A549 (cell line): ENCODE results near the gene THADA. TPM values are rescaled to one million over a fixed set of nuclear protein-coding genes. Genes with fewer than 3 reads are reported as not detected.

Source experiments
- ATAC-seq, 2 experiments: fragments of 200-7000 bp in 1 of 2; fragments of >200 bp in 1 of 2; cut with Nextera tagmentation in 1 of 2; cut with Tn5 transposase in 1 of 2; 3 replicates each; pipeline versions ENCODE4 v1.8.0 to v1.9.1; 2018 to 2020; ENCODE audit warnings: mild to moderate bottlenecking in 1 of 2, moderate library complexity in 1 of 2
- CTCF ChIA-PET: fragments of 300-600 bp; sonication (Branson Sonifier 250); formaldehyde crosslinking; extraction: SDS; loops from one replicate; lab custom pipeline; 2021; ENCODE audit warnings: antibody characterized with exemption, inconsistent platforms; lab: Yijun Ruan, JAX
- POLR2A ChIA-PET: fragments of 350-600 bp; formaldehyde crosslinking; extraction: SDS; loops from one replicate; lab custom pipeline; 2021; ENCODE audit warnings: antibody characterized with exemption, inconsistent platforms; lab: Yijun Ruan, JAX
- DNase-seq, 2 experiments: peaks; one replicate each; pipeline versions ENCODE4 v3.0.0 to v3.0.0-alpha.2; 2011 to 2016; ENCODE audit warnings: low read depth in 1 of 2, low spot score in 1 of 2
- FAIRE-seq: peaks from 2 replicates; lab custom pipeline; 2011; peaks lifted over from hg19 to GRCh38; lab: Jason Lieb, UNC
- H3K27ac ChIP-seq, 2 experiments: fragments of >200 bp; sonication (Bioruptor Twin); formaldehyde crosslinking; 3 replicates each; pipeline ENCODE4 v1.5.1; 2016 to 2017
- H3K4me1 ChIP-seq: fragments of >200 bp; sonication (Bioruptor Twin); formaldehyde crosslinking; 3 replicates; pipeline ENCODE4 v1.6.1; 2016
- H3K4me2 ChIP-seq: fragments of >200 bp; sonication (Bioruptor Twin); formaldehyde crosslinking; 3 replicates; pipeline ENCODE4 v1.6.1; 2016
- H3K4me3 ChIP-seq: fragments of >200 bp; sonication (Bioruptor Twin); formaldehyde crosslinking; 3 replicates; pipeline ENCODE4 v1.5.1; 2016
- H3K9me3 ChIP-seq: fragments of >200 bp; sonication (Bioruptor Twin); formaldehyde crosslinking; 3 replicates; pipeline ENCODE4 v1.6.1; 2016
- BHLHE40 ChIP-seq: IDR thresholded peaks from 2 replicates; pipeline ENCODE4 v1.6.1; 2012; ENCODE audit warnings: low read depth, low read length, inconsistent platforms
- CEBPB ChIP-seq, 2 experiments: fragments of >200 bp in 1 of 2; sonication (Bioruptor Twin) in 1 of 2; formaldehyde crosslinking in 1 of 2; IDR thresholded peaks; 2 replicates each; pipeline ENCODE4 v1.6.1; 2012 to 2016
- CHD2 ChIP-seq: fragments of 150-350 bp; IDR thresholded peaks from 2 replicates; pipeline ENCODE4 v1.6.1; 2014; ENCODE audit warnings: low read length; ENCODE audit not compliant: partially characterized antibody
- FOSL2 ChIP-seq, 2 experiments: fragments of 450-650 bp in 1 of 2; fragments of >200 bp in 1 of 2; sonication (Bioruptor Twin) in 1 of 2; formaldehyde crosslinking; IDR thresholded peaks; 2 replicates each; pipeline versions ENCODE4 v1.5.0 to v1.6.1; 2016 to 2020; ENCODE audit warnings: mild to moderate bottlenecking in 1 of 2, moderate library complexity in 1 of 2
- GATA3 ChIP-seq: IDR thresholded peaks from 2 replicates; pipeline ENCODE4 v1.6.1; 2012; ENCODE audit warnings: borderline replicate concordance
- JUNB ChIP-seq: fragments of >200 bp; sonication (Bioruptor Twin); formaldehyde crosslinking; IDR thresholded peaks from 2 replicates; pipeline ENCODE4 v1.6.1; 2016
- MAFK ChIP-seq: fragments of 450-650 bp; IDR thresholded peaks from 2 replicates; pipeline ENCODE4 v1.6.1; 2014; ENCODE audit not compliant: partially characterized antibody
- POLR2A ChIP-seq: IDR thresholded peaks from 2 replicates; pipeline ENCODE4 v1.6.1; 2012; ENCODE audit warnings: mild to moderate bottlenecking, low read length
- REST ChIP-seq: fragments of 200-600 bp; sonication (generic); IDR thresholded peaks from 2 replicates; pipeline ENCODE4 v1.6.1; 2016; ENCODE audit warnings: antibody characterized with exemption, mild to moderate bottlenecking, moderate library complexity
- ZFP36 ChIP-seq: fragments of 450-650 bp; IDR thresholded peaks from 2 replicates; pipeline ENCODE4 v1.6.1; 2014; ENCODE audit warnings: borderline replicate concordance; ENCODE audit not compliant: partially characterized antibody
- WGBS: methylation state at CpG from one replicate; pipeline ENCODE4 v1.1.6; 2017; ENCODE audit errors: missing lambda C conversion rate; 5-methylcytosine and 5-hydroxymethylcytosine counted together
- polyA plus RNA-seq, 4 experiments: library from polyadenylated mRNA; depleted of rRNA in 3 of 4; stranded (reverse); fragments of >200 nt; fragmentation: RNase III in 1 of 4; extraction: RNeasy Plus Mini Kit Qiagen cat#74134 plus additional on column Dnase treatment in 1 of 4; gene quantifications; 2 replicates in 3 of 4; 3 replicates in 1 of 4; pipeline ENCODE4 v1.2.3, GENCODE V29; 2011 to 2017
- TF ChIP-seq, protein P1 (sequence below): fragments of 250-450 bp; sonication (Bioruptor Pico); IDR thresholded peaks from 2 replicates; pipeline ENCODE4 v1.5.0; 2021; ENCODE audit warnings: mild to moderate bottlenecking, moderate library complexity, borderline replicate concordance
- TF ChIP-seq, protein P2 (sequence below): fragments of >200 bp; sonication (Bioruptor Twin); formaldehyde crosslinking; IDR thresholded peaks from 2 replicates; pipeline ENCODE4 v1.6.1; 2016
- TF ChIP-seq, protein P3 (sequence below): IDR thresholded peaks from 2 replicates; pipeline ENCODE4 v1.6.1; 2012; ENCODE audit warnings: low read depth, borderline replicate concordance
- TF ChIP-seq, protein P4 (sequence below): fragments of 450-650 bp; IDR thresholded peaks from 2 replicates; pipeline ENCODE4 v1.6.1; 2014; ENCODE audit warnings: antibody characterized with exemption

THADA gene
- polyA plus RNA-seq, 2 of the 4 experiments (the other 2 are of a cell fraction), result 21.8 to 37.9 TPM

DNA sequence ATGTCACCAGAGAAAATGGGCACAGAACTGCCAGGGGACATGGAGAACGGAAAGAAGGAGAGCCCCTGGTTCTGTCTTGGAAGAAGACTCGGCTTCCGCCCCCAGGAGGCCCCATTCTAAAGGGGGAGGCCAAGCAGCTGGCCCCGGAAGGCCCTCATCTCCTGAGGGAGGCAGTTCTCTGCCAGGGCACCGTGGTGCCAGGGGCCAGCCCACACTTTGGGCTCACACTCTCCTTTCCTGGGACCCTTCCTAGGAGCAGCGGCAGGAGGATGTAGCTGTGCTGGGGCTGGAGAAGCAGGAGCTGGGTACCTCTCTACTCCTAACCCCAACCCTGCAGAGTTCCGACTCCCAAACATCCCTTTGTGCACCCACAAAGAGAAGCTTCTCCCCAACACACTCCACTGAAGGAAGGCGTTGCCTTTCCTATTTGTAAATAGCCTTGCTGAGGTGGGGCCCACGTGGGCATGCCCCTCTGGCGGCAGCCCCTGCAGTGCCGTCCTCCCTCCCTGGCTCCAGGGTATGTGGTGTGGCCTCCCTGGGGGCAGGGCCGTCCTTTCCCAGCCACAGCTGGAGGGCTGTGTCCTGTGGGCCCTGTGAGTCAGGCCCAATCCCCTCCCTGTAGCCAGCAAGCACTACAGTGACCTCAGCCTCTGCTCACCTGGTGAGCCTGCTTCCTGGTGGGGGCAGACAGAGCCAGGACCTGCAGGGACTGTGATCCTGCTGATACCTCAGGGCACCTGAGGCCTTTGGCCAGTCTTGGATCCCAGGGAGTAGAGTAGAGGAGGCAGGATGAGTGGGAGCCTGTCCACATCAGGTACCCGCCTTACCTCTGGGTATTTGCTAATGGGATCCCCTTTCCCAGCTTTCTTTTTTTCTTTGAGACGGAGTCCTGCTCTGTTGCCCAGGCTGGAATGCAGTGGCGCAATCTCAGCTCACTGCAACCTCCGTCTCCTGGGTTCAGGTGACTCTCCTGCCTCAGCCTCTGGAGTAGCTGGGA, 396.0 kb downstream of the THADA start:
- CTCF ChIA-PET, result interaction anchor here (0.5 to 1.7 kb wide), 8 partner anchors 13 to 254 kb away, joined by 3 to 6 read pairs (median 3); no protein-coding TSS in a partner anchor
- peak overlapping the region; percentile 40 for H3K4me2 ChIP-seq
- H3K4me1 ChIP-seq, result peaks cover 31% of the 10 kb centered on the region
- H3K4me3 ChIP-seq, result no peak overlapping the region
- no peak for FAIRE-seq
- DNase-seq, result peak in 1 of 2 experiments; percentile 44
- H3K9me3 ChIP-seq, result no peaks in the 10 kb centered on the region
- peak; percentile 33 to 54; a peak in 5 of 6 replicates for ATAC-seq
- POLR2A ChIA-PET, result no interaction called here
- TF ChIP-seq, protein P1, sequence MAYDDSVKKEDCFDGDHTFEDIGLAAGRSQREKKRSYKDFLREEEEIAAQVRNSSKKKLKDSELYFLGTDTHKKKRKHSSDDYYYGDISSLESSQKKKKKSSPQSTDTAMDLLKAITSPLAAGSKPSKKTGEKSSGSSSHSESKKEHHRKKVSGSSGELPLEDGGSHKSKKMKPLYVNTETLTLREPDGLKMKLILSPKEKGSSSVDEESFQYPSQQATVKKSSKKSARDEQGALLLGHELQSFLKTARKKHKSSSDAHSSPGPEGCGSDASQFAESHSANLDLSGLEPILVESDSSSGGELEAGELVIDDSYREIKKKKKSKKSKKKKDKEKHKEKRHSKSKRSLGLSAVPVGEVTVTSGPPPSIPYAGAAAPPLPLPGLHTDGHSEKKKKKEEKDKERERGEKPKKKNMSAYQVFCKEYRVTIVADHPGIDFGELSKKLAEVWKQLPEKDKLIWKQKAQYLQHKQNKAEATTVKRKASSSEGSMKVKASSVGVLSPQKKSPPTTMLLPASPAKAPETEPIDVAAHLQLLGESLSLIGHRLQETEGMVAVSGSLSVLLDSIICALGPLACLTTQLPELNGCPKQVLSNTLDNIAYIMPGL (CRISPR knock-in tag), result no peak
- TF ChIP-seq FOSL2 (IDR thresholded peaks at IDR 0.05) (no peak), FOSL2 (CRISPR knock-in tag; IDR thresholded peaks at IDR 0.05) (0 out of 2 replicates have a peak, but pooled peaks have one; percentile 9)
- 74% methylated on average over 15 of the region's 16 CpGs for WGBS
- H3K27ac ChIP-seq, result peak overlapping the region; percentile 56 to 76

- DNase-seq, result no peak
- FAIRE-seq, result no peak
- Histone ChIP-seq H3K4me2 (no peak overlapping the region), H3K27ac (peak overlapping the region; percentile 10 to 14; a peak in 2 of 6 replicates), H3K4me1 (peaks cover 46% of the 10 kb centered on the region), H3K4me3 (no peak overlapping the region), H3K9me3 (no peaks in the 10 kb centered on the region)
- WGBS, result 93% methylated on average over 6 of the region's 6 CpGs
- TF ChIP-seq CHD2 (no peak), MAFK (no peak), GATA3 (no peak), JUNB (no peak), ZFP36 (no peak), REST (no peak), POLR2A (no peak), BHLHE40 (no peak), CEBPB (IDR thresholded peaks at IDR 0.05) (no peak)
- TF ChIP-seq, protein P2, sequence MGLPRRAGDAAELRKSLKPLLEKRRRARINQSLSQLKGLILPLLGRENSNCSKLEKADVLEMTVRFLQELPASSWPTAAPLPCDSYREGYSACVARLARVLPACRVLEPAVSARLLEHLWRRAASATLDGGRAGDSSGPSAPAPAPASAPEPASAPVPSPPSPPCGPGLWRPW, result no peak
- TF ChIP-seq, protein P3, sequence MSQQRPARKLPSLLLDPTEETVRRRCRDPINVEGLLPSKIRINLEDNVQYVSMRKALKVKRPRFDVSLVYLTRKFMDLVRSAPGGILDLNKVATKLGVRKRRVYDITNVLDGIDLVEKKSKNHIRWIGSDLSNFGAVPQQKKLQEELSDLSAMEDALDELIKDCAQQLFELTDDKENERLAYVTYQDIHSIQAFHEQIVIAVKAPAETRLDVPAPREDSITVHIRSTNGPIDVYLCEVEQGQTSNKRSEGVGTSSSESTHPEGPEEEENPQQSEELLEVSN, result no peak
- TF ChIP-seq, protein P4, sequence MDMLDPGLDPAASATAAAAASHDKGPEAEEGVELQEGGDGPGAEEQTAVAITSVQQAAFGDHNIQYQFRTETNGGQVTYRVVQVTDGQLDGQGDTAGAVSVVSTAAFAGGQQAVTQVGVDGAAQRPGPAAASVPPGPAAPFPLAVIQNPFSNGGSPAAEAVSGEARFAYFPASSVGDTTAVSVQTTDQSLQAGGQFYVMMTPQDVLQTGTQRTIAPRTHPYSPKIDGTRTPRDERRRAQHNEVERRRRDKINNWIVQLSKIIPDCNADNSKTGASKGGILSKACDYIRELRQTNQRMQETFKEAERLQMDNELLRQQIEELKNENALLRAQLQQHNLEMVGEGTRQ, result no peak
- CTCF ChIA-PET, result no interaction called here
- ATAC-seq, result no peak
- POLR2A ChIA-PET, result interaction anchor here (0.6 kb wide), 1 partner anchor 211 kb away, joined by 5 read pairs; no protein-coding TSS in a partner anchor
These were observed 397.6 kb downstream of the THADA start for GRCh38 chr2:43198263-43198662.
